GM21423 (cell line): ENCODE results near the gene NCOA3.
"Not testable (repeated sequence)": the region's sequence is repeated elsewhere in the genome, so short reads cannot be mapped to it uniquely, and the experiment has no call there.

ENCODE experiments used
- ATAC-seq: cut with Tn5 transposase; IDR thresholded peaks from one replicate; pipeline ENCODE4 v1.9.1; 2021; ENCODE audit warnings: mild to moderate bottlenecking, moderate library complexity; ENCODE audit not compliant: unreplicated experiment

The NCOA3 gene

GRCh38 chr20:47501482-47502270 lies at the start of gene NCOA3:
Gene NCOA3, plus strand, starts transcription at chr20:47501887. Its CDS starts 120,361 bp downstream, at chr20:47622248.
- ATAC-seq: peak; percentile 83

- ATAC-seq: no peak
Observed at GRCh38 chr20:47452736-47453161, 48.9 kb upstream of the NCOA3 start.

- peak; percentile 85 for ATAC-seq
Observed at GRCh38 chr20:47453167-47453782, 48.4 kb upstream of the NCOA3 start.

- ATAC-seq: no peak
Observed at GRCh38 chr20:47454298-47455132, 47.2 kb upstream of the NCOA3 start.

GRCh38 chr20:47455133-47456040 lies 46.3 kb upstream of the NCOA3 start:
- ATAC-seq: no peak

- ATAC-seq: no peak
Observed at GRCh38 chr20:47456041-47456537, 45.6 kb upstream of the NCOA3 start.

GRCh38 chr20:47456952-47457724 lies 44.5 kb upstream of the NCOA3 start:
- ATAC-seq: no peak

- not testable (repeated sequence) for ATAC-seq
Observed at GRCh38 chr20:47458280-47459050, 43.2 kb upstream of the NCOA3 start.

GRCh38 chr20:47459344-47460073 lies 42.2 kb upstream of the NCOA3 start:
- no peak for ATAC-seq

GRCh38 chr20:47460761-47461112 lies 41.0 kb upstream of the NCOA3 start:
- ATAC-seq: not testable (repeated sequence)

- ATAC-seq: no peak
Observed at GRCh38 chr20:47461120-47461685, 40.5 kb upstream of the NCOA3 start.

GRCh38 chr20:47461906-47462305 lies 39.8 kb upstream of the NCOA3 start:
- not testable (repeated sequence) for ATAC-seq

- ATAC-seq: no peak
Observed at GRCh38 chr20:47464380-47465101, 37.1 kb upstream of the NCOA3 start.

- no peak for ATAC-seq
Observed at GRCh38 chr20:47465335-47466090, 36.2 kb upstream of the NCOA3 start.

- ATAC-seq: no peak
Observed at GRCh38 chr20:47466213-47466612, 35.5 kb upstream of the NCOA3 start.

- no peak for ATAC-seq
Observed at GRCh38 chr20:47466704-47467459, 34.8 kb upstream of the NCOA3 start.
